Glomerular endothelial cell (primary cell): ENCODE data around the gene GRIK2. TPM values are rescaled to one million over a fixed set of nuclear protein-coding genes. Genes with fewer than 3 reads are reported as not detected.
"Not testable (repeated sequence)": the region's sequence is repeated elsewhere in the genome, so short reads cannot be mapped to it uniquely, and the experiment has no call there.

ENCODE experiments used
- DNase-seq: peaks from one replicate; pipeline ENCODE4 v3.0.0-alpha.2; 2011; ENCODE audit warnings: low read depth, low spot score; ENCODE audit errors: extremely low read depth
- total RNA-seq: library from RNA; depleted of rRNA; stranded (reverse); fragments of >200 nt; gene quantifications from 2 replicates; pipeline ENCODE4 v1.2.3, GENCODE V29; 2015

The GRIK2 gene
- 0.39 and 5.7 TPM in 2 replicates for total RNA-seq

- no peak for DNase-seq
These were observed at the start of gene GRIK2 for GRCh38 chr6:101393251-101393828. GRIK2 (plus strand) TSS chr6:101393708.

GRCh38 chr6:101344885-101345284 is 48.6 kb upstream of the GRIK2 start:
- no peak for DNase-seq

- no peak for DNase-seq
These were observed 44.7 kb upstream of the GRIK2 start for GRCh38 chr6:101348816-101349215.

DNA sequence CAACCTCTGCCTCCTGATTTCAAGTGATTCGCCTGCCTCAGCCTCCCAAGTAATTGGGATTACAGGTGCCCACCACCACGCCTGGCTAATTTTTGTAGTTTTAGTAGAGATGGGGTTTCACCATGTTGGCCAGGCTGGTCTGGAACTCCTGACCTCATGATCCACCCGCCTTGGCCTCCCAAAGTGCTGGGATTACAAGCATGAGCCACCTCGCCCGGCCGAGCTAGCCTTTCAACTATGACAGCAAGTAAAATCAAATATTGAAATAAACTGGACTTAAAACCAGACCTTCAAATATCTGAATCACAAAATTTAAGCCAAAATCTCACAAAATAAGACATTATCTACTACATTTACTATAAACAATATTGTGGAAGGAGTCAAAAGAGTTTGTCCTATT is 42.9 kb upstream of the GRIK2 start:
- DNase-seq = not testable (repeated sequence)

DNA sequence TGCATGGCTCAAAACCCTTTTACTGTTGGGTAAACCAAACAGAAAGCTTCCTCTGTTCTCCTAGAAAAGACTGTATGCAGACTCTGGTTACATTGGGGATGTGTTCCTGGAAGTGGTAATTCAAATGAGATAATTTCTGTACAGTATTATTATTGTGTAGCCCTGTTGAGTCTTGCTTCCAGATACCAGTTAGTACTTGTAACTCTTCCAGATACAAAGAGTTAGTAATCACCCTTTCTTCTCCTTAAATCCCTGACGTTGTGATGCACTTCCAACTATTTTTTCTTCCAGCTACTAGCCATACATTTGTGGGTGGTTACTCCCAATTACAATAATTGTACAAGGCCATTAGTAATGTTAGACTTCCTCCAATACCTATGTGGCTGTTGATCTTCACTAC is 42.3 kb upstream of the GRIK2 start:
- DNase-seq = no peak

DNA sequence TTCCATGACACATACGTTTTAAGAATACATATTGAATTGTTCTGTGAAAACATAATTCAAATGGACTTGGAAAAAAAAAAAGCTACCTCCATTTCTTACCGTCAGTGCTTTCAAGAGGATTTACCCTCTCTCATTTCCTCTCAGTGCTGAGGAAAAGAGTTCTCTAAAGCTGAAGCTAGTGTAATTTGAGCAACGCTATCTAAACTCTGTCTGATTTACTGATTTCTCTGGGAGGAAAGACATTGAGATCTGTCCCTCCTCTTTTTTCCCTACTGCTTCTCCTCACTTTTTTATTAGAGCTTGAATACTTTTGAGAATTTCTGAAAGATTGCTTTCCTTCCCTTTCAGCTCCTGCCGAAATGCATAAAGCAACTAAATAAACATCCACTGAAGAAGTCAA is 41.2 kb upstream of the GRIK2 start:
- no peak for DNase-seq

- no peak for DNase-seq
These were observed 28.3 kb upstream of the GRIK2 start for GRCh38 chr6:101365181-101365580.

GRCh38 chr6:101379926-101380325 is 13.6 kb upstream of the GRIK2 start:
- DNase-seq = no peak

GRCh38 chr6:101380897-101381630 is 12.4 kb upstream of the GRIK2 start:
- no peak for DNase-seq

- not testable (repeated sequence) for DNase-seq
These were observed 9.8 kb upstream of the GRIK2 start for GRCh38 chr6:101383747-101384146.

DNA sequence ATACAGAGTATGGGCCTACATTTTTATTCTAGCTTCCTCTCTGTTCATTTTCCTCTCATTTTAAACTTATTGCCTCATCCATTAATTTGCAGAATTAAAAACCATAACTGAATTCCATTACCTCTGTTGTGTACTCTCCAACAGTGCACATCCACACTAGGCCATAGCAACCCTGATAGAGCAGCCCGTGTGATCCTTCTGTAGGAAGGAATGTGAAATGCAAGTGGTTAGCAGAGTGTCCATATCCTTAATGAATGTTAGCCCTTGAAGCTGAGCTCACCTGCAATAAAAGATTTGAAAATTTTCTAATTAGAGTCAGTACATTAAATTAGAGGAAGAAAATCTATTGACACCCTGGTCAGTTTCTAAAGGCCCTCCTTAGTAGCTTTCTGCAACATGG is 6.5 kb upstream of the GRIK2 start:
- DNase-seq = no peak

GRCh38 chr6:101391772-101392585 is 1.5 kb upstream of the GRIK2 start:
- no peak for DNase-seq

- no peak for DNase-seq
These were observed 800 bp upstream of the GRIK2 start for GRCh38 chr6:101392586-101393230.

DNA sequence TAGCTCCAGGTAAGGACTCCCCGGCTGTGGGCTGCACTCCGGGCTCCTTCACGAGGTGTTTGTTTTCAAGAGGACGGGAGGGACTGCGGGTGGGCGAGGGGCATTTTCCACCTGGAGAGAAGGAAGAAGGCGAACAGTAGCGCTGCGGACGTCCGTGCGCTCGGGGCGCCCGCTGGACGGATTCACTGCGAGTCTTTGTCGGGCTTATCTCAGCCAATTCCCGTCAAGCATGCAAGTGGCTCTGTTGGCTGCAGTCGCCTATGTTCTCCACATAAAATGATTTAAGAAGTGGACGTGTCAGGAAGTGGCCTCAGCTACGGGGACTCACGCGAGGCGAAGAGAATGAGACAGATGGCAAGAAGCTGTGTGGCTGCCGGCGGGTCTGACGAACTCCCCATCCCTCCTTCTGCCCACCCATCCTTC is 332 bp downstream of the GRIK2 start:
- no peak for DNase-seq

- no peak for DNase-seq
These were observed 1.4 kb downstream of the GRIK2 start for GRCh38 chr6:101394936-101395335.

- DNase-seq = no peak
These were observed 1.8 kb downstream of the GRIK2 start for GRCh38 chr6:101395345-101395744.

GRCh38 chr6:101396548-101397173 is 3.2 kb downstream of the GRIK2 start:
- peak; percentile 12 for DNase-seq

- no peak for DNase-seq
These were observed 3.7 kb downstream of the GRIK2 start for GRCh38 chr6:101397199-101397598.

DNA sequence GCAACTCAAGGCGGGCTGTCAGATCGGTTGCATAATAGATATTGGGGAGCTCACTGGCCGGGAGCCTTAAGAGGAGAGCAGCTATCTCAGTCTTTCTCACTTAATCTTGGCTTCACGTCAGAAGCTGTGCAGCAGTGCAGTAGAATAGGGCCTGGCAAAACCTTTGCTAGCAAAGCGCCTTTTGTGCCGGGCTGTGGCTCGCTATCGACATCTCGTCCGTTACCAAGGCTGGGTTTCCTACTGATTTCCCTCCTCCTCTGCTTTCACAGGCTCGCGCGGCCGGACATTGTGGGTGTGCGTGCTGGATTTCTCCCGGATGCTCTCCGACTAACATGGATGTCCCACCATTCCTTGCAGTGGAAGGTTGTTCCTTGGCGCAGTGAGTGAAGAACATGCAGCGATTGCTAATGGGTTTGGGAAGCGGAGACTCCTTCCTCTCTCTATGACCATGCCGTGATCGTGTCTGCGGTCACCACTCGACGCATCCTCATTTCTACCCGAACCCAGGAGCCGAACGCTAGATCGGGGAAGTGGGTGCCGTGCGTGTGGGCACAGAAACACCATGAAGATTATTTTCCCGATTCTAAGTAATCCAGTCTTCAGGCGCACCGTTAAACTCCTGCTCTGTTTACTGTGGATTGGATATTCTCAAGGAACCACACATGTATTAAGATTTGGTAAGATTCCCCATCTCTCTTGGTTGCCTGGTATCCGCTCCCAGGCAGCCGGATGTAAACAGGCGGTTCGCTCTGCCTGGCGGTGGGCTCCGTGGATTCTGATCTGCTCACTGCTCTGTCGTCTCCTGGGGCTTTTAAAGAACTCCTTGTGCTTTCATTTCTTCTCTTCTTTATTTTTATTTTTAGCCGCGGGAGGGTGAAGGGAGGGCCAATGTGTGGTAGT is 5.5 kb downstream of the GRIK2 start:
- DNase-seq = no peak
